ENCODE measurements around the gene PCDHB16. TPM values are rescaled to one million over a fixed set of nuclear protein-coding genes. Genes with fewer than 3 reads are reported as not detected.
A peak's percentile ranks its signal among the peaks of the same experiment; 100 is the strongest.

The PCDHB16 gene
- total and polyA plus RNA-seq, 2 of the 13 experiments (the other 11 are each of a cell fraction or from before 2014, with no cell fraction given) = 0.60 to 0.66 TPM

DNA sequence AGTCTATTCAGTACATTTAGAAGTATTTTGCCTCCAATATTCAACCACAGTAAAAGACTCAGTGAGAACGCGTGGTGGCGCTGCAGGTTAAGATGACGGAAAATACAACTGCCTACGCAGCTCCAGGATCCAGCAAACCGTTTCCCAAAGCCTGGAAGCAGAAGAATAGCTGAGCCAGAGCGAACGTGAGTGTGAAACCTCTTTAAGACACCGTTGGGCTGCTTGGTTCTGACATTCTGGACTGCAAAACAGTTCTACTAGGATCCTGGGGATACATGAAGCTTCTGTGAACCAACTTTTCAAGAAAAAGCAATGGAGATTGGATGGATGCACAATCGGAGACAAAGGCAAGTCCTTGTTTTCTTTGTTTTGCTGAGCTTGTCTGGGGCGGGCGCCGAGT is at the start of gene PCDHB16 (continued):
- TF ChIP-seq SOX13 (IDR thresholded peaks at IDR 0.05) = no peak
- TF ChIP-seq SOX13 (CRISPR knock-in tag; conservative IDR thresholded peaks at IDR 0.05 in 1 of 2, IDR thresholded peaks at IDR 0.05 in 1 of 2) = no peak
- no peak for TF ChIP-seq TCF7L2 (IDR thresholded peaks at IDR 0.05; ENCODE audit: low read depth, low read length)
- TF ChIP-seq NR2F6 (IDR thresholded peaks at IDR 0.05) = no peak
- TF ChIP-seq NR2F6 (CRISPR knock-in tag; IDR thresholded peaks at IDR 0.05) = no peak
- TF ChIP-seq, protein P1, sequence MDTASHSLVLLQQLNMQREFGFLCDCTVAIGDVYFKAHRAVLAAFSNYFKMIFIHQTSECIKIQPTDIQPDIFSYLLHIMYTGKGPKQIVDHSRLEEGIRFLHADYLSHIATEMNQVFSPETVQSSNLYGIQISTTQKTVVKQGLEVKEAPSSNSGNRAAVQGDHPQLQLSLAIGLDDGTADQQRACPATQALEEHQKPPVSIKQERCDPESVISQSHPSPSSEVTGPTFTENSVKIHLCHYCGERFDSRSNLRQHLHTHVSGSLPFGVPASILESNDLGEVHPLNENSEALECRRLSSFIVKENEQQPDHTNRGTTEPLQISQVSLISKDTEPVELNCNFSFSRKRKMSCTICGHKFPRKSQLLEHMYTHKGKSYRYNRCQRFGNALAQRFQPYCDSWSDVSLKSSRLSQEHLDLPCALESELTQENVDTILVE (CRISPR knock-in tag; IDR thresholded peaks at IDR 0.05) = no peak
- TF ChIP-seq, protein P2, sequence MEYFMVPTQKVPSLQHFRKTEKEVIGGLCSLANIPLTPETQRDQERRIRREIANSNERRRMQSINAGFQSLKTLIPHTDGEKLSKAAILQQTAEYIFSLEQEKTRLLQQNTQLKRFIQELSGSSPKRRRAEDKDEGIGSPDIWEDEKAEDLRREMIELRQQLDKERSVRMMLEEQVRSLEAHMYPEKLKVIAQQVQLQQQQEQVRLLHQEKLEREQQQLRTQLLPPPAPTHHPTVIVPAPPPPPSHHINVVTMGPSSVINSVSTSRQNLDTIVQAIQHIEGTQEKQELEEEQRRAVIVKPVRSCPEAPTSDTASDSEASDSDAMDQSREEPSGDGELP (IDR thresholded peaks at IDR 0.05; ENCODE audit: borderline replicate concordance, low read depth) = no peak
- TF ChIP-seq POGZ (CRISPR knock-in tag; IDR thresholded peaks at IDR 0.05) = peak; percentile 47; the same call in 1 of the 2 replicates
- TF ChIP-seq ETV6 (CRISPR knock-in tag; conservative IDR thresholded peaks at IDR 0.05) = no peak
- no peak for TF ChIP-seq ZNF124 (CRISPR knock-in tag; IDR thresholded peaks at IDR 0.05)
- TF ChIP-seq FOXJ3 (CRISPR knock-in tag; IDR thresholded peaks at IDR 0.05; ENCODE audit: borderline replicate concordance) = 0 out of 2 replicates have a peak, but pooled peaks have one; percentile 24
- TF ChIP-seq, protein P3, sequence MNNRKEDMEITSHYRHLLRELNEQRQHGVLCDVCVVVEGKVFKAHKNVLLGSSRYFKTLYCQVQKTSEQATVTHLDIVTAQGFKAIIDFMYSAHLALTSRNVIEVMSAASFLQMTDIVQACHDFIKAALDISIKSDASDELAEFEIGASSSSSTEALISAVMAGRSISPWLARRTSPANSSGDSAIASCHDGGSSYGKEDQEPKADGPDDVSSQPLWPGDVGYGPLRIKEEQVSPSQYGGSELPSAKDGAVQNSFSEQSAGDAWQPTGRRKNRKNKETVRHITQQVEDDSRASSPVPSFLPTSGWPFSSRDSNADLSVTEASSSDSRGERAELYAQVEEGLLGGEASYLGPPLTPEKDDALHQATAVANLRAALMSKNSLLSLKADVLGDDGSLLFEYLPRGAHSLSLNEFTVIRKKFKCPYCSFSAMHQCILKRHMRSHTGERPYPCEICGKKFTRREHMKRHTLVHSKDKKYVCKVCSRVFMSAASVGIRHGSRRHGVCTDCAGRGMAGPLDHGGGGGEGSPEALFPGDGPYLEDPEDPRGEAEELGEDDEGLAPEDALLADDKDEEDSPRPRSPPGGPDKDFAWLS (CRISPR knock-in tag; IDR thresholded peaks at IDR 0.05; ENCODE audit: borderline replicate concordance) = no peak
- 0 out of 2 replicates have a peak, but pooled peaks have one; percentile 7 for TF ChIP-seq CREB1 (IDR thresholded peaks at IDR 0.05)
- no peak; the same call in 1 of the 2 replicates for TF ChIP-seq CREB1 (CRISPR knock-in tag; IDR thresholded peaks at IDR 0.05)
- no peak for TF ChIP-seq NCOA2 (CRISPR knock-in tag; IDR thresholded peaks at IDR 0.05)
- TF ChIP-seq ZMYM2 (CRISPR knock-in tag; IDR thresholded peaks at IDR 0.05) = no peak
- TF ChIP-seq GABPB1 (CRISPR knock-in tag; IDR thresholded peaks at IDR 0.05) = no peak
- TF ChIP-seq EP300 (IDR thresholded peaks at IDR 0.05; ENCODE audit: low read depth in 2 of 2, low read length in 2 of 2) = no peak
- no peak for TF ChIP-seq EP300 (CRISPR knock-in tag; IDR thresholded peaks at IDR 0.05; ENCODE audit: borderline replicate concordance)
- TF ChIP-seq, protein P4, sequence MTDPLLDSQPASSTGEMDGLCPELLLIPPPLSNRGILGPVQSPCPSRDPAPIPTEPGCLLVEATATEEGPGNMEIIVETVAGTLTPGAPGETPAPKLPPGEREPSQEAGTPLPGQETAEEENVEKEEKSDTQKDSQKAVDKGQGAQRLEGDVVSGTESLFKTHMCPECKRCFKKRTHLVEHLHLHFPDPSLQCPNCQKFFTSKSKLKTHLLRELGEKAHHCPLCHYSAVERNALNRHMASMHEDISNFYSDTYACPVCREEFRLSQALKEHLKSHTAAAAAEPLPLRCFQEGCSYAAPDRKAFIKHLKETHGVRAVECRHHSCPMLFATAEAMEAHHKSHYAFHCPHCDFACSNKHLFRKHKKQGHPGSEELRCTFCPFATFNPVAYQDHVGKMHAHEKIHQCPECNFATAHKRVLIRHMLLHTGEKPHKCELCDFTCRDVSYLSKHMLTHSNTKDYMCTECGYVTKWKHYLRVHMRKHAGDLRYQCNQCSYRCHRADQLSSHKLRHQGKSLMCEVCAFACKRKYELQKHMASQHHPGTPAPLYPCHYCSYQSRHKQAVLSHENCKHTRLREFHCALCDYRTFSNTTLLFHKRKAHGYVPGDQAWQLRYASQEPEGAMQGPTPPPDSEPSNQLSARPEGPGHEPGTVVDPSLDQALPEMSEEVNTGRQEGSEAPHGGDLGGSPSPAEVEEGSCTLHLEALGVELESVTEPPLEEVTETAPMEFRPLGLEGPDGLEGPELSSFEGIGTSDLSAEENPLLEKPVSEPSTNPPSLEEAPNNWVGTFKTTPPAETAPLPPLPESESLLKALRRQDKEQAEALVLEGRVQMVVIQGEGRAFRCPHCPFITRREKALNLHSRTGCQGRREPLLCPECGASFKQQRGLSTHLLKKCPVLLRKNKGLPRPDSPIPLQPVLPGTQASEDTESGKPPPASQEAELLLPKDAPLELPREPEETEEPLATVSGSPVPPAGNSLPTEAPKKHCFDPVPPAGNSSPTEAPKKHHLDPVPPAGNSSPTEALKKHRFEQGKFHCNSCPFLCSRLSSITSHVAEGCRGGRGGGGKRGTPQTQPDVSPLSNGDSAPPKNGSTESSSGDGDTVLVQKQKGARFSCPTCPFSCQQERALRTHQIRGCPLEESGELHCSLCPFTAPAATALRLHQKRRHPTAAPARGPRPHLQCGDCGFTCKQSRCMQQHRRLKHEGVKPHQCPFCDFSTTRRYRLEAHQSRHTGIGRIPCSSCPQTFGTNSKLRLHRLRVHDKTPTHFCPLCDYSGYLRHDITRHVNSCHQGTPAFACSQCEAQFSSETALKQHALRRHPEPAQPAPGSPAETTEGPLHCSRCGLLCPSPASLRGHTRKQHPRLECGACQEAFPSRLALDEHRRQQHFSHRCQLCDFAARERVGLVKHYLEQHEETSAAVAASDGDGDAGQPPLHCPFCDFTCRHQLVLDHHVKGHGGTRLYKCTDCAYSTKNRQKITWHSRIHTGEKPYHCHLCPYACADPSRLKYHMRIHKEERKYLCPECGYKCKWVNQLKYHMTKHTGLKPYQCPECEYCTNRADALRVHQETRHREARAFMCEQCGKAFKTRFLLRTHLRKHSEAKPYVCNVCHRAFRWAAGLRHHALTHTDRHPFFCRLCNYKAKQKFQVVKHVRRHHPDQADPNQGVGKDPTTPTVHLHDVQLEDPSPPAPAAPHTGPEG (CRISPR knock-in tag; IDR thresholded peaks at IDR 0.05) = 0 out of 2 replicates have a peak, but pooled peaks have one; percentile 33
- no peak for TF ChIP-seq JDP2 (CRISPR knock-in tag; IDR thresholded peaks at IDR 0.05; ENCODE audit: borderline replicate concordance)

Measured in HepG2 (cell line).